HAP-1 (cell line): ENCODE measurements around the gene DENND5B.

Experiments
- DNase-seq, 2 experiments: peaks; one replicate each; pipeline ENCODE4 v3.0.0-alpha.2; 2016 to 2020; ENCODE audit warnings: low spot score in 2 of 2
- H3K27me3 ChIP-seq: fragments of 250-450 bp; sonication (Bioruptor Pico); 2 replicates; pipeline ENCODE4 v1.5.1; 2020; ENCODE audit warnings: low read depth, mild to moderate bottlenecking, moderate library complexity
- H3K36me3 ChIP-seq: fragments of 250-450 bp; sonication (Bioruptor Pico); replicated peaks from 2 replicates; pipeline ENCODE4 v1.5.1; 2020; ENCODE audit warnings: mild to moderate bottlenecking
- H3K4me1 ChIP-seq: fragments of 250-450 bp; sonication (Bioruptor Pico); 2 replicates; pipeline ENCODE4 v1.5.1; 2020; ENCODE audit warnings: mild to moderate bottlenecking
- H3K4me3 ChIP-seq: fragments of 250-450 bp; sonication (Bioruptor Pico); 2 replicates; pipeline ENCODE4 v1.5.1; 2020; ENCODE audit warnings: mild to moderate bottlenecking, moderate library complexity
- H3K9me3 ChIP-seq: fragments of 250-450 bp; sonication (Bioruptor Pico); 2 replicates; pipeline ENCODE4 v1.5.1; 2020; ENCODE audit warnings: mild to moderate bottlenecking, moderate library complexity
- in situ Hi-C: fragments of 300-500 bp; cut with MboI; formaldehyde crosslinking; loops from 3 replicates; pipeline ENCODE4 v1.14.3; 2020; ENCODE audit warnings: low sequenced_read_pairs, inconsistent platforms, mixed read lengths

The DENND5B gene

GRCh38 chr12:31343139-31343538, 247.8 kb downstream of the DENND5B start:
- Histone ChIP-seq H3K9me3 (no peaks in the 10 kb centered on the region), H3K4me3 (no peak overlapping the region), H3K36me3 (no peaks in the 10 kb centered on the region), H3K4me1 (no peaks in the 10 kb centered on the region), H3K27me3 (no peaks in the 10 kb centered on the region)
- in situ Hi-C loops: no loop called here
- no peak for DNase-seq

- no peaks in the 10 kb centered on the region for H3K9me3 ChIP-seq
- DNase-seq: no peak
- H3K36me3 ChIP-seq: no peaks in the 10 kb centered on the region
- in situ Hi-C loops: no loop called here
- no peaks in the 10 kb centered on the region for H3K4me1 ChIP-seq
- no peak overlapping the region for H3K4me3 ChIP-seq
- H3K27me3 ChIP-seq: no peaks in the 10 kb centered on the region
These were observed 248.7 kb downstream of the DENND5B start for GRCh38 chr12:31342286-31342685.

GRCh38 chr12:31339831-31340622, 250.9 kb downstream of the DENND5B start:
- no peak for DNase-seq
- Histone ChIP-seq H3K9me3 (no peaks in the 10 kb centered on the region), H3K4me1 (no peaks in the 10 kb centered on the region), H3K4me3 (no peak overlapping the region), H3K27me3 (no peaks in the 10 kb centered on the region), H3K36me3 (no peaks in the 10 kb centered on the region)
- in situ Hi-C loops: no loop called here

- H3K4me1 ChIP-seq: no peaks in the 10 kb centered on the region
- H3K36me3 ChIP-seq: no peaks in the 10 kb centered on the region
- DNase-seq: no peak
- H3K4me3 ChIP-seq: no peak overlapping the region
- no peaks in the 10 kb centered on the region for H3K27me3 ChIP-seq
- no peaks in the 10 kb centered on the region for H3K9me3 ChIP-seq
- in situ Hi-C loops: no loop called here
These were observed 253.0 kb downstream of the DENND5B start for GRCh38 chr12:31337952-31338351.
